ENCODE measurements around the gene INSC.

Gene INSC

GRCh38 chr11:15194671-15195415 lies 80.1 kb downstream of the INSC start:
- Histone ChIP-seq H3K27me3 (ENCODE audit: insufficient read depth, low read length, poor library complexity) (no peaks in the 10 kb centered on the region), H2BK120ac (ENCODE audit: low read depth, low read length) (no peak overlapping the region), H3K4me1 (ENCODE audit: control insufficient read depth, low read depth, low read length) (no peaks in the 10 kb centered on the region), H2AK5ac (ENCODE audit: low read length) (no peak overlapping the region), H3K18ac (ENCODE audit: low read length) (no peak overlapping the region), H4K5ac (ENCODE audit: low read length) (no peak overlapping the region), H3K56ac (ENCODE audit: low read length) (no peak overlapping the region), H3K23ac (ENCODE audit: low read length) (no peak overlapping the region), H3K4me2 (ENCODE audit: low read length) (no peak overlapping the region), H3K4ac (ENCODE audit: low read depth, low read length) (no peak overlapping the region), H3K79me1 (ENCODE audit: low read length) (no peaks in the 10 kb centered on the region), H2BK5ac (ENCODE audit: low read length) (no peak overlapping the region), H3K9ac (ENCODE audit: low read length) (no peak overlapping the region), H2BK15ac (replicated peaks; ENCODE audit: low read depth) (no peak overlapping the region), H3K27ac (ENCODE audit: low read depth, low read length) (no peak overlapping the region), H4K8ac (ENCODE audit: low read depth, low read length) (no peak overlapping the region), H3K79me2 (ENCODE audit: control insufficient read depth, insufficient read depth, low read length) (no peaks in the 10 kb centered on the region), H3K4me3 (ENCODE audit: low read length) (no peak overlapping the region), H3K36me3 (ENCODE audit: control insufficient read depth, insufficient read depth, low read length) (no peaks in the 10 kb centered on the region)
- no CpG with 5 or more reads among the region's 2 CpGs for WGBS (ENCODE audit: extremely low coverage, insufficient coverage, low lambda C conversion rate)
- DNase-seq = no peak

GRCh38 chr11:15195454-15196200 lies 80.9 kb downstream of the INSC start:
- H3K79me1 ChIP-seq (ENCODE audit: low read length) = no peaks in the 10 kb centered on the region
- H3K4ac ChIP-seq (ENCODE audit: low read depth, low read length) = no peak overlapping the region
- no peak for DNase-seq
- H3K9ac ChIP-seq (ENCODE audit: low read length) = no peak overlapping the region
- H3K27ac ChIP-seq (ENCODE audit: low read depth, low read length) = no peak overlapping the region
- no peak overlapping the region for H3K4me3 ChIP-seq (ENCODE audit: low read length)
- no peaks in the 10 kb centered on the region for H3K36me3 ChIP-seq (ENCODE audit: control insufficient read depth, insufficient read depth, low read length)
- no peak overlapping the region for H3K4me2 ChIP-seq (ENCODE audit: low read length)
- no peak overlapping the region for H3K56ac ChIP-seq (ENCODE audit: low read length)
- no peaks in the 10 kb centered on the region for H3K27me3 ChIP-seq (ENCODE audit: insufficient read depth, low read length, poor library complexity)
- H3K4me1 ChIP-seq (ENCODE audit: control insufficient read depth, low read depth, low read length) = no peaks in the 10 kb centered on the region
- H2BK120ac ChIP-seq (ENCODE audit: low read depth, low read length) = no peak overlapping the region
- no peak overlapping the region for H2BK5ac ChIP-seq (ENCODE audit: low read length)
- WGBS (ENCODE audit: extremely low coverage, insufficient coverage, low lambda C conversion rate) = no CpG with 5 or more reads among the region's 2 CpGs
- H4K8ac ChIP-seq (ENCODE audit: low read depth, low read length) = no peak overlapping the region
- no peaks in the 10 kb centered on the region for H3K79me2 ChIP-seq (ENCODE audit: control insufficient read depth, insufficient read depth, low read length)
- H2AK5ac ChIP-seq (ENCODE audit: low read length) = no peak overlapping the region
- H3K23ac ChIP-seq (ENCODE audit: low read length) = no peak overlapping the region
- no peak overlapping the region for H3K18ac ChIP-seq (ENCODE audit: low read length)
- no peak overlapping the region for H4K5ac ChIP-seq (ENCODE audit: low read length)
- no peak overlapping the region for H2BK15ac ChIP-seq (replicated peaks; ENCODE audit: low read depth)

- H3K36me3 ChIP-seq (ENCODE audit: control insufficient read depth, insufficient read depth, low read length) = no peaks in the 10 kb centered on the region
- DNase-seq = no peak
- WGBS (ENCODE audit: extremely low coverage, insufficient coverage, low lambda C conversion rate) = no CpG with 5 or more reads among the region's 1 CpG
Measured at GRCh38 chr11:15196704-15197103, 82.0 kb downstream of the INSC start.

GRCh38 chr11:15197696-15198095 lies 83.0 kb downstream of the INSC start:
- H2BK15ac ChIP-seq (replicated peaks; ENCODE audit: low read depth) = no peak overlapping the region
- no peak overlapping the region for H4K5ac ChIP-seq (ENCODE audit: low read length)
- no peak overlapping the region for H4K8ac ChIP-seq (ENCODE audit: low read depth, low read length)
- no peaks in the 10 kb centered on the region for H3K79me2 ChIP-seq (ENCODE audit: control insufficient read depth, insufficient read depth, low read length)
- H3K56ac ChIP-seq (ENCODE audit: low read length) = no peak overlapping the region
- no peaks in the 10 kb centered on the region for H3K4me1 ChIP-seq (ENCODE audit: control insufficient read depth, low read depth, low read length)
- no peaks in the 10 kb centered on the region for H3K36me3 ChIP-seq (ENCODE audit: control insufficient read depth, insufficient read depth, low read length)
- no peak for DNase-seq
- H2AK5ac ChIP-seq (ENCODE audit: low read length) = no peak overlapping the region
- no peak overlapping the region for H3K9ac ChIP-seq (ENCODE audit: low read length)
- no peak overlapping the region for H3K18ac ChIP-seq (ENCODE audit: low read length)
- H3K23ac ChIP-seq (ENCODE audit: low read length) = no peak overlapping the region
- H2BK5ac ChIP-seq (ENCODE audit: low read length) = no peak overlapping the region
- H3K4me2 ChIP-seq (ENCODE audit: low read length) = no peak overlapping the region
- no peak overlapping the region for H3K27ac ChIP-seq (ENCODE audit: low read depth, low read length)
- no peak overlapping the region for H3K4me3 ChIP-seq (ENCODE audit: low read length)
- no CpG with 5 or more reads among the region's 2 CpGs for WGBS (ENCODE audit: extremely low coverage, insufficient coverage, low lambda C conversion rate)
- H3K4ac ChIP-seq (ENCODE audit: low read depth, low read length) = no peak overlapping the region
- H3K27me3 ChIP-seq (ENCODE audit: insufficient read depth, low read length, poor library complexity) = no peaks in the 10 kb centered on the region
- no peak overlapping the region for H2BK120ac ChIP-seq (ENCODE audit: low read depth, low read length)
- no peaks in the 10 kb centered on the region for H3K79me1 ChIP-seq (ENCODE audit: low read length)

More at GRCh38 chr11:15196704-15197103, 82.0 kb downstream of the INSC start:
- no peak overlapping the region for H3K4me2 ChIP-seq (ENCODE audit: low read length)
- H3K18ac ChIP-seq (ENCODE audit: low read length) = no peak overlapping the region
- no peaks in the 10 kb centered on the region for H3K27me3 ChIP-seq (ENCODE audit: insufficient read depth, low read length, poor library complexity)
- H2BK15ac ChIP-seq (replicated peaks; ENCODE audit: low read depth) = no peak overlapping the region
- no peak overlapping the region for H2AK5ac ChIP-seq (ENCODE audit: low read length)
- H4K5ac ChIP-seq (ENCODE audit: low read length) = no peak overlapping the region
- no peak overlapping the region for H2BK120ac ChIP-seq (ENCODE audit: low read depth, low read length)
- no peak overlapping the region for H3K4me3 ChIP-seq (ENCODE audit: low read length)
- no peak overlapping the region for H3K4ac ChIP-seq (ENCODE audit: low read depth, low read length)
- no peaks in the 10 kb centered on the region for H3K4me1 ChIP-seq (ENCODE audit: control insufficient read depth, low read depth, low read length)
- H3K23ac ChIP-seq (ENCODE audit: low read length) = no peak overlapping the region
- H3K27ac ChIP-seq (ENCODE audit: low read depth, low read length) = no peak overlapping the region
- H3K79me2 ChIP-seq (ENCODE audit: control insufficient read depth, insufficient read depth, low read length) = no peaks in the 10 kb centered on the region
- no peak overlapping the region for H2BK5ac ChIP-seq (ENCODE audit: low read length)
- H3K56ac ChIP-seq (ENCODE audit: low read length) = no peak overlapping the region
- H3K79me1 ChIP-seq (ENCODE audit: low read length) = no peaks in the 10 kb centered on the region
- H4K8ac ChIP-seq (ENCODE audit: low read depth, low read length) = no peak overlapping the region
- no peak overlapping the region for H3K9ac ChIP-seq (ENCODE audit: low read length)

- no peak overlapping the region for H3K18ac ChIP-seq (ENCODE audit: low read length)
- H3K27me3 ChIP-seq (ENCODE audit: insufficient read depth, low read length, poor library complexity) = no peaks in the 10 kb centered on the region
- H2BK5ac ChIP-seq (ENCODE audit: low read length) = no peak overlapping the region
- DNase-seq = no peak
- H3K4me2 ChIP-seq (ENCODE audit: low read length) = no peak overlapping the region
- H3K56ac ChIP-seq (ENCODE audit: low read length) = no peak overlapping the region
- no peak overlapping the region for H4K8ac ChIP-seq (ENCODE audit: low read depth, low read length)
- no peak overlapping the region for H3K4ac ChIP-seq (ENCODE audit: low read depth, low read length)
- H3K9ac ChIP-seq (ENCODE audit: low read length) = no peak overlapping the region
- H3K79me1 ChIP-seq (ENCODE audit: low read length) = no peaks in the 10 kb centered on the region
- H3K4me3 ChIP-seq (ENCODE audit: low read length) = no peak overlapping the region
- no peak overlapping the region for H3K23ac ChIP-seq (ENCODE audit: low read length)
- WGBS (ENCODE audit: extremely low coverage, insufficient coverage, low lambda C conversion rate) = no CpG with 5 or more reads among the region's 2 CpGs
- no peak overlapping the region for H2BK15ac ChIP-seq (replicated peaks; ENCODE audit: low read depth)
- H3K4me1 ChIP-seq (ENCODE audit: control insufficient read depth, low read depth, low read length) = no peaks in the 10 kb centered on the region
- H3K79me2 ChIP-seq (ENCODE audit: control insufficient read depth, insufficient read depth, low read length) = no peaks in the 10 kb centered on the region
- H3K36me3 ChIP-seq (ENCODE audit: control insufficient read depth, insufficient read depth, low read length) = no peaks in the 10 kb centered on the region
- H3K27ac ChIP-seq (ENCODE audit: low read depth, low read length) = no peak overlapping the region
- H4K5ac ChIP-seq (ENCODE audit: low read length) = no peak overlapping the region
- H2AK5ac ChIP-seq (ENCODE audit: low read length) = no peak overlapping the region
- no peak overlapping the region for H2BK120ac ChIP-seq (ENCODE audit: low read depth, low read length)
Measured at GRCh38 chr11:15198284-15198683, 83.6 kb downstream of the INSC start.

Data from mesendoderm (in vitro differentiated cells).